NCI-H748 (cell line): Measurements from ENCODE around the gene ZNF302.
A peak's percentile ranks its signal among the peaks of the same experiment; 100 is the strongest.
"Not testable (repeated sequence)": the region's sequence is repeated elsewhere in the genome, so short reads cannot be mapped to it uniquely, and the experiment has no call there.

Source experiments
- DNase-seq: peaks from one replicate; lab custom pipeline; 2025; ENCODE audit not compliant: unreplicated experiment; lab: John Stamatoyannopoulos, UW

ZNF302 gene

DNA sequence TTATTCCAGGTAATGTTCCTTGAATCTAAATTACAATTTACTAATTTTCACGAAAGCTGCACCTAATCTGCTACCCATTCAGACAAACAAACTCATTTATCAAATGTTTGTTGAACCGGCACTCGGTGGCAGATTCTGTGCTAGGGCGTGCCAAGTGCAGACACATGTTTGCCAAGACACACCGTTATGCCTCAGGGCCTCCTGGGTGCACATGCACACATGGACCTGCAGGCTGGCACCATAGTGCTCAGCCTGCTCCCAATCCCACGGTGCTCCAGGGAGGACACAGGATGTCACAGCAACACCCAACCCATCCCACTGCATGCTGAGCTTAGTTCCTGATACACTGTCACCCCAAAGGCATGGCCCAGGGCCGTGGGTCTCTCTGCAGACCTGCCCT lies 8.2 kb upstream of the ZNF302 start:
- DNase-seq, result no peak

DNA sequence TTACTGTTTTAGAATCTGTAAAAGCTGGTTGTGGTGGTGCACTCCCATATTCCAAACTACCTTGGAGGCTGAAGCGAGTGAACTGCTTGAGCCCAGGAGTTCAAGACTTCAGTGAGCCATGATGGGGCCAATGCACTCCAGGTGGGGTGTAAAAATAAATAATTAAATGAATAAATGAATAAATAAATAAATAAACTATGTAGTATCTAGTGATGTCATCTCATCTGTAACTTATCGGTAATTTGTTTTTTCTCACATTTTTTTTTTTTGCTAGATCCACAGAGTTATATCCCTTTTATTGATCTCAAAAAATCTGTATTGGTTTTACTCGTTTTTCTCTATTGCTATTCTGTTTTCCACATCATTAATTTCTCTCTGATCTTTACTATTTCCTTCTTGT lies 5.5 kb upstream of the ZNF302 start:
- DNase-seq, result no peak

GRCh38 chr19:34673590-34673989 lies 3.9 kb upstream of the ZNF302 start:
- no peak for DNase-seq

DNA sequence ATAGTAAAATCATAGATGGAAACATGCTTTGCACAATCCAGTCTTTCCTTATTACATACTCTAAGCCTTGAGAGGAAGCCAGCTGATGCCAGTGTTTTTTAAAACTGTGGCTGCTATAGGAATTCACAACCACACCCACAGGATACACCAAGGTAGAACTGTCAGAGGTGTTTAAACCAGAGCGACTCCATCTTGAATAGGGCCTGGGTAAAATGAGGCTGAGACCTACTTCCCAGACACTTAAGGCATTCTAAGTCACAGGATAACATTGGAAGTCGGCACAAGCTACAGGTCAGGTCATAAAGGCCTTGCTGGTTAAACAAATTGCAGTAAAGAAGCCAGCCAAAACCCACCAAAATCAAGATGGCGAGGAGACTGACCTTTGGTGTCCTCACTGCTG lies 2.2 kb upstream of the ZNF302 start:
- DNase-seq, result no peak

- DNase-seq, result no peak
Observed at GRCh38 chr19:34675919-34676318, 1.6 kb upstream of the ZNF302 start.

DNA sequence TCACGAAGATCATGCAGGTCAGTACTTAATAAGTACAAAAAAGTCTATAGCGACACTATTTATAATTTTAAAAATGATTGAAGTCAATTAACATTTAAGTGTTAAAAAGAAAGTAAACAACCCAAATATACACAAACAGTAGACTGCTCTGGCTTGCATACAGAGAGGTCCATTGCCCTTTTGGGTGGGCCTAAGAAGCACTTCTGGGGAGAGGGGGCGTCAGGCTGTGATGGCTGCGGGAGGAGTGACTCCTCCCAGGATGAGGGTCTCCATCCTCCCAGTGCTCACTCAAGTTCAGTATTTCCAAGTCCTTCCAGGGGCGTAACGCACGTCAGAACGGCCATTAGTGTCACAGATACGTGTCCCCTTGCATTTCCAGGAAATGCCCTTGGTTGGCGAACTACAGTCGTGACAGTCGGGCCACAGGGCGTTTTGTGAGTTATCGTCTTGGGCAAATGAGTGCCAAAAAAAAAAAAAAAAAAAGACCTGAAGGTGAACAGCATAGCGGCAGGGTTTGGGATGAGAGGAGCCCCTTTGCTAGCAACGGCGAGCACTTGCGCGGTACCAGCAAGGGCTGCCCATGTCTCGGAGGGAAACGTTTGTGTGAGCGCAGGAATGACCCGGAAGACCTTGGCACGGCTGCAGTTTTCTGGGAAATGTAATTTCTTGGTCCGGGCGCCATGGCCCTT lies 637 bp upstream of the ZNF302 start, which contains the start of gene SCGB2B2:
Gene SCGB2B2 (minus strand): TSS at position 463 of the 689 bp plus-strand sequence. CDS start 82,596 bp downstream, outside the sequence.
- DNase-seq, result peak; percentile 96

GRCh38 chr19:34678085-34678412 lies 571 bp downstream of the ZNF302 start:
- peak; percentile 63 for DNase-seq

GRCh38 chr19:34678421-34678820 lies 943 bp downstream of the ZNF302 start:
- DNase-seq, result peak; percentile 52

DNA sequence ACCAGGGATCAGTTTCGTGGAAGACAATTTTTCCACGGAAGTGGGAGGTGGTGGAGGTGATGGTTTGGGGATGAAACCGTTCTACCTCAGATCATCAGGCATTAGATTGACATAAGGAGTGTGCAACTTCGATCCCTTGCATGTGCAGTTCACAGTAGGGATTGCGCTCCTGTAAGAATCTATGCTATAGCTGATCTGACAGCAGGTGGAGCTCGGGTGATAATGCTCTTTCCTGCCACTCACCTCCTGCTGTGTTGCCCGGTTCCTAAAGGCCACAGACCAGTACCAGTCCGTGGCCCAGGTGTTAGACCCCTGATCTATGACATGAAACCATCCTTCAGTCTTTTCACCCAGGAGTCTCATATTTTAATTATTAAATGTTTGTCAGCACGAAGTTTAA lies 4.0 kb downstream of the ZNF302 start:
- DNase-seq, result no peak

DNA sequence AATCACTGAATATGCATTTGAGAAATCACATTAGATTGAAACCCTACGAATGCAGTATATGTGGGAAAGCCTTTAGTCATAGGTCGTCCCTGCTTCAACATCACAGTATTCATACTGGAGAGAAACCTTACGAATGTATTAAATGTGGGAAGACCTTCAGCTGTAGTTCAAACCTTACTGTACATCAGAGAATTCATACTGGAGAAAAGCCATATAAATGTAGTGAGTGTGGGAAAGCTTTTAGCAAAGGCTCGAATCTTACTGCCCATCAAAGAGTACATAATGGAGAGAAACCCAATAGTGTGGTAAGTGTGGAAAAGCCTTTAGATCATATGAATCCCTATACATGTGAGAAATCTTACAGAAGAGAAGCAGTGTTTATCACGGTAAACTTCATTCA lies 7.8 kb downstream of the ZNF302 start:
- DNase-seq, result not testable (repeated sequence)

DNA sequence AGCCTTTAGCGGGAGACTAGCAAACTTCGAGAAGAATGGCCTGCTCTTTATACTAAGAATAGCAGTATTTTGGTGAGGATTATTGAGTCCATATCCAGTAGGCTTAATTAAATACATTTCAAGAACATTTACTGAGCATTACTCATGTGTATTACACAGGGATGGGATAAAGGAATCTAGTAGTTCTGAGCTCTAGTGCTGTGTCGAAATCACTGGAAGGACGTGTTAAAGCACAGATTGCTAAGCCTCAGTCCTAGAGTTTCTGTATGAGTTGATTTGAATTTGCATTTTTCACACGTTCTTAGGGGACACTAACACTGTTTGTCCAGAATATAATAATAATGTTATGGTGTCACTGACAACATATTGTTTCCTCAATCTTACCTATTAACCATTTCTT lies 9.0 kb downstream of the ZNF302 start:
- no peak for DNase-seq

- no peak for DNase-seq
Observed at GRCh38 chr19:34687348-34687747, 9.9 kb downstream of the ZNF302 start.

GRCh38 chr19:34688592-34688991 lies 11.1 kb downstream of the ZNF302 start:
- no peak for DNase-seq

GRCh38 chr19:34690372-34690771 lies 12.9 kb downstream of the ZNF302 start:
- DNase-seq, result no peak

DNA sequence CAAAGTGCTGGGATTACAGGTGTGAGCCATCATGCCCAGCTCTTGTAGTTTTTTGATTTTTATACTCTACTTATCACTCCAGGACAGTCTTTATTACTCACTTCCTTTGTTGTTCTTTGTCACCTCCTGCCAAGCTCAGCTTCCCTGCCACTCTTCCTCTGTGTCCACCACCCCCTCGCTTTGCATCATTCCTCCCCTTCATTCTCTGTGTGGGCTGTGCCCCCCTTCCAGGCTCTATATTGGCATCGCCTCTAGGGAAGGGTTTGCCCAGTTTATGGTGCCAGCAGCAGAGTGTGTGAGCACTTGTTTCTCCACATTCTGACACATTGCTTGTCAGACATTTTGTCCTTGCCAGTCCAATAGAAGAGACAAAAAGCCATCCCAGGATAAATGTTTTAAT lies 15.1 kb downstream of the ZNF302 start:
- DNase-seq, result no peak

GRCh38 chr19:34707661-34708060 lies 30.2 kb downstream of the ZNF302 start:
- peak; percentile 65 for DNase-seq

DNA sequence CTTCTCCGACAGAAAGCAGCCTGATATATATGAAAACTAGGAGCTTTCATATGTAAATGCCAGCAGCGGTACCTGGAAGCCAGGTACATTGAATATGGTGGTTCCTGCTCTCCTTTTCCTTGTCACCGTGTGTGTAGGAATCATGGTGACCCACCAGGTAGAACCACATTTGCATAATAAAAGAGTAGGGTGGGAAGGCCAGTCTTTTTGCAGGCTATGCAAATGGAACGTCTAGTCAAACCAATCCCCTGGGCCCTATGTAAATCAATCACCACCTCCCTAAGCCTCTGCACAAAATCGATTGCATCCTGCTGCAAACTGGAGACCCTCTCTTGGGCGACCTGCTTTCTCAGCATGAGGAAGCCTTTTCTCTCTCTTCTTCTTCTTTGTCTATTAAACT lies 34.4 kb downstream of the ZNF302 start:
- DNase-seq, result peak; percentile 21

- peak; percentile 77 for DNase-seq
Observed at GRCh38 chr19:34712395-34713261, 35.1 kb downstream of the ZNF302 start.

DNA sequence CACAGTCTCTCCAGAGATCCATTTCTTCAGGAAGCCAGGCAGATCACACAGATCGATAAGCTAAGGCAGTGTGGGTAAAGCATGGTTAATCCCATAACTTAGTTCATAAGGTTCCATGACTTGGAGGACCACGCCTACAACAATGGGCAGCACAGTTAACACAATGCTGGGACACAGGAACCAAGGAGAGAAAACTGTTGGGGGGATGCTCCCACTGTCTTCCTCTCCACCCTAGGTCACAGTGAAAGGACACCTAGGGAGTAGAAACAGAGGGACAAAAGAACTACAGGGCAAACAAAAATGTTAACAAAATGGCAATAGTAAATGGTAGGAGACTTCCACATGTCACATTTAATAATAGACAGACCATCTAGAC lies 35.8 kb downstream of the ZNF302 start:
- no peak for DNase-seq

DNA sequence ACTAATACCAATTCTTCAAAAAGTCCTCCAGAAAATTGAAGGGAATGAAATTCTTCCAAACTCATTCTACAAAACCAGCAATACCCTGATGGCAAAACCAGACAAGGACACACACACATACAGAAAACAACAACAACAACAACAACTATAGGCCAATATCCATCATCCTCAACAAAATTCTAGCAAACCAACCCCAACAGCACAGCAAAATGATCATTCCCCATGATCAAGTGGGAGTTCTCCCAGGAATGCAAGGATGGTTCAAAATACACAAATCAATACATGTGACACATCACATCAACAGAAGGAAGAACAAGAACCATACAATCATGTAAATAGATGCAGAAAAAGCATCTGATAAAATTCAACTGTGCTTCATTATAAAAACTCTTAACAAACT lies 37.9 kb downstream of the ZNF302 start:
- no peak for DNase-seq

- DNase-seq, result no peak
Observed at GRCh38 chr19:34722353-34722752, 44.9 kb downstream of the ZNF302 start.

DNA sequence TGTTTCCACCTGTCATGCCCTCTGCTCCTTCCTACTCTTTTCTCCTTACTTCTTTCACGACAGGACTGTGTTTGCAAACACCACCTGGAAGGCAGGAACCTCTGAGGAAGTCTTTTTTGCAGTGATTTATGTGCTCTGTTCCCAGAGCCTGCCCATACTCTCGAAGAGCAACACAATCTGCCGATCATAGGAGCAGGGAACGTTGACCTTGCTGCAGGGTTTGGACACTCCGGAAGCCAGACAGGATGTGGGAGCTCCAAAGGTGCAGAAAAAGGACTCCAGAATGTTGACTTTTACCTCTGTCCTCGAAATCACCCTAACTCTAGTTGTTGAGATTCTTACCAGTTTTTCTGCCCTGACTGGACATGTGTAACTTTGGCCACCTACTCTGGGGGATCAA lies 47.9 kb downstream of the ZNF302 start:
- no peak for DNase-seq
